Keratinocyte (primary cell): ENCODE measurements around the gene OBI1. TPM values are rescaled to one million over a fixed set of nuclear protein-coding genes. Genes with fewer than 3 reads are reported as not detected.

Experiments
- DNase-seq: peaks from one replicate; pipeline ENCODE4 v3.0.0-alpha.2; 2011; ENCODE audit warnings: low read depth, missing footprints, low spot score
- FAIRE-seq: peaks from 2 replicates; lab custom pipeline; 2011; peaks lifted over from hg19 to GRCh38; lab: Jason Lieb, UNC
- H2AFZ ChIP-seq: 2 replicates; pipeline ENCODE4 v1.6.0; 2012; ENCODE audit warnings: low read length, control low read depth, inconsistent platforms; ENCODE audit not compliant: control insufficient read depth
- H3K27ac ChIP-seq: 2 replicates; pipeline ENCODE4 v1.5.1; 2011; ENCODE audit warnings: low read length; ENCODE audit not compliant: control insufficient read depth, insufficient read depth
- H3K27me3 ChIP-seq: 3 replicates; pipeline ENCODE4 v1.6.0; 2011; ENCODE audit warnings: low read length; ENCODE audit not compliant: control insufficient read depth, insufficient read depth; ENCODE audit errors: extremely low read depth
- H3K36me3 ChIP-seq, 2 experiments: 2 replicates in 1 of 2; 3 replicates in 1 of 2; pipeline ENCODE4 v1.5.1; 2011; ENCODE audit warnings: low read length in 2 of 2, mild to moderate bottlenecking in 1 of 2; ENCODE audit not compliant: control insufficient read depth in 2 of 2, insufficient read depth in 2 of 2; ENCODE audit errors: extremely low read depth in 1 of 2
- H3K4me1 ChIP-seq: 3 replicates; pipeline ENCODE4 v1.5.1; 2011; ENCODE audit warnings: low read length; ENCODE audit not compliant: control insufficient read depth, insufficient read depth; ENCODE audit errors: extremely low read depth
- H3K4me2 ChIP-seq: 3 replicates; pipeline ENCODE4 v1.6.0; 2011; ENCODE audit warnings: low read depth, low read length; ENCODE audit not compliant: control insufficient read depth, insufficient read depth; ENCODE audit errors: extremely low read depth
- H3K4me3 ChIP-seq, 3 experiments: fragments of 200-600 bp in 1 of 3; sonication (generic) in 1 of 3; 2 replicates in 2 of 3; 3 replicates in 1 of 3; pipeline ENCODE4 v1.5.1; 2011 to 2016; ENCODE audit warnings: low read length in 3 of 3, mild to moderate bottlenecking in 3 of 3, control low read depth in 2 of 3, inconsistent platforms in 1 of 3, low read depth in 1 of 3, mixed read lengths in 1 of 3, mixed run types in 1 of 3, moderate library complexity in 1 of 3; ENCODE audit not compliant: control insufficient read depth in 2 of 3, insufficient read depth in 2 of 3; ENCODE audit errors: extremely low read depth in 1 of 3
- H3K79me2 ChIP-seq: 2 replicates; pipeline ENCODE4 v1.6.0; 2012; ENCODE audit warnings: low read length; ENCODE audit not compliant: control insufficient read depth, insufficient read depth
- H3K9ac ChIP-seq: 3 replicates; pipeline ENCODE4 v1.6.0; 2011; ENCODE audit warnings: low read length; ENCODE audit not compliant: control insufficient read depth, insufficient read depth; ENCODE audit errors: extremely low read depth
- H3K9me1 ChIP-seq: 3 replicates; pipeline ENCODE4 v1.6.0; 2011; ENCODE audit warnings: low read length; ENCODE audit not compliant: control insufficient read depth, insufficient read depth; ENCODE audit errors: extremely low read depth
- H3K9me3 ChIP-seq: 2 replicates; pipeline ENCODE4 v1.5.1; 2012; ENCODE audit warnings: low read depth, low read length; ENCODE audit not compliant: control insufficient read depth
- H4K20me1 ChIP-seq: 3 replicates; pipeline ENCODE4 v1.6.0; 2011; ENCODE audit warnings: low read length; ENCODE audit not compliant: control insufficient read depth, insufficient read depth; ENCODE audit errors: extremely low read depth
- CTCF ChIP-seq, 3 experiments: IDR thresholded peaks in 1 of 3; conservative IDR thresholded peaks in 1 of 3; optimal IDR thresholded peaks in 1 of 3; 2 replicates in 2 of 3; 3 replicates in 1 of 3; pipeline versions ENCODE3 to v1.5.1; 2011; ENCODE audit warnings: low read length in 3 of 3, mild to moderate bottlenecking in 3 of 3, moderate library complexity in 2 of 3, control low read depth in 1 of 3, inconsistent platforms in 1 of 3; ENCODE audit not compliant: insufficient read depth in 2 of 3; ENCODE audit errors: extremely low read depth in 1 of 3
- EZH2 ChIP-seq: IDR thresholded peaks from one replicate; pipeline ENCODE4 v1.6.1; 2012; ENCODE audit warnings: inconsistent platforms, mild to moderate bottlenecking, low read length, moderate library complexity
- dilution Hi-C: fragments of 300-500 bp; cut with MboI; formaldehyde crosslinking; loops from one replicate; pipeline ENCODE4 v1.7.0; 2020; ENCODE audit warnings: low sequenced_read_pairs; ENCODE audit not compliant: extremely low pct_ligation_motif_present
- polyA plus RNA-seq, 5 experiments: library from polyadenylated mRNA; depleted of rRNA in 3 of 5; stranded (reverse) in 3 of 5; stranded (forward) in 1 of 5; unstranded in 1 of 5; fragments of >200 nt; gene quantifications; 1 replicate in 1 of 5; 2 replicates in 3 of 5; 3 replicates in 1 of 5; pipeline versions ENCODE4 v1.2.1 to v1.2.3, GENCODE V29; 2011 to 2012; ENCODE audit warnings: missing spikeins in 2 of 5, low read depth in 1 of 5, low replicate concordance in 1 of 5

The OBI1 gene
- polyA plus RNA-seq, 1 donor (not counting 4 experiments of a cell fraction or from before 2014, with no cell fraction given): 14.4 TPM

GRCh38 chr13:78569029-78569428, 89.9 kb downstream of the OBI1 start:
- no peak overlapping the region for H3K9ac ChIP-seq
- H3K4me1 ChIP-seq: no peaks in the 10 kb centered on the region
- H2AFZ ChIP-seq: no peak overlapping the region
- no peaks in the 10 kb centered on the region for H3K36me3 ChIP-seq
- no peak overlapping the region for H3K4me3 ChIP-seq
- no peaks in the 10 kb centered on the region for H3K27me3 ChIP-seq
- DNase-seq (no peak), FAIRE-seq (no peak)
- H3K9me1 ChIP-seq: no peaks in the 10 kb centered on the region
- no peaks in the 10 kb centered on the region for H4K20me1 ChIP-seq
- dilution Hi-C loops: no loop called here
- no peaks in the 10 kb centered on the region for H3K79me2 ChIP-seq
- no peaks in the 10 kb centered on the region for H3K9me3 ChIP-seq
- no peak overlapping the region for H3K27ac ChIP-seq
- no peak overlapping the region for H3K4me2 ChIP-seq
- no peak for TF ChIP-seq EZH2
- no peak for TF ChIP-seq CTCF (optimal IDR thresholded peaks at IDR 0.05 in 1 of 3, IDR thresholded peaks at IDR 0.05 in 1 of 3, conservative IDR thresholded peaks at IDR 0.05 in 1 of 3; ENCODE audit: extremely low read depth in 1 of 3, insufficient read depth in 2 of 3, low read length in 3 of 3)

- Histone ChIP-seq H3K27me3 (no peaks in the 10 kb centered on the region), H3K9me1 (no peaks in the 10 kb centered on the region), H3K27ac (no peak overlapping the region), H3K9ac (no peak overlapping the region), H3K79me2 (no peaks in the 10 kb centered on the region), H3K9me3 (no peaks in the 10 kb centered on the region), H4K20me1 (no peaks in the 10 kb centered on the region), H3K36me3 (no peaks in the 10 kb centered on the region), H2AFZ (no peak overlapping the region), H3K4me1 (no peaks in the 10 kb centered on the region), H3K4me3 (no peak overlapping the region), H3K4me2 (no peak overlapping the region)
- DNase-seq (no peak), FAIRE-seq (no peak)
- no peak for TF ChIP-seq EZH2
- TF ChIP-seq CTCF (optimal IDR thresholded peaks at IDR 0.05 in 1 of 3, IDR thresholded peaks at IDR 0.05 in 1 of 3, conservative IDR thresholded peaks at IDR 0.05 in 1 of 3; ENCODE audit: extremely low read depth in 1 of 3, insufficient read depth in 2 of 3, low read length in 3 of 3): no peak
- dilution Hi-C loops: no loop called here
These were observed 92.3 kb downstream of the OBI1 start for GRCh38 chr13:78566631-78567030.

Other genes with a start within 250 kb of the OBI1 start
- not detected in 3 replicates for gene POU4F1, start 55.6 kb downstream of the OBI1 start, polyA plus RNA-seq